HG02852 (cell line): ENCODE measurements around the gene SHROOM4.

Source experiments
- ATAC-seq: cut with Tn5 transposase; IDR thresholded peaks from one replicate; pipeline ENCODE4 v1.9.1; 2021; ENCODE audit warnings: mild to moderate bottlenecking, moderate library complexity; ENCODE audit not compliant: unreplicated experiment

Gene SHROOM4

DNA sequence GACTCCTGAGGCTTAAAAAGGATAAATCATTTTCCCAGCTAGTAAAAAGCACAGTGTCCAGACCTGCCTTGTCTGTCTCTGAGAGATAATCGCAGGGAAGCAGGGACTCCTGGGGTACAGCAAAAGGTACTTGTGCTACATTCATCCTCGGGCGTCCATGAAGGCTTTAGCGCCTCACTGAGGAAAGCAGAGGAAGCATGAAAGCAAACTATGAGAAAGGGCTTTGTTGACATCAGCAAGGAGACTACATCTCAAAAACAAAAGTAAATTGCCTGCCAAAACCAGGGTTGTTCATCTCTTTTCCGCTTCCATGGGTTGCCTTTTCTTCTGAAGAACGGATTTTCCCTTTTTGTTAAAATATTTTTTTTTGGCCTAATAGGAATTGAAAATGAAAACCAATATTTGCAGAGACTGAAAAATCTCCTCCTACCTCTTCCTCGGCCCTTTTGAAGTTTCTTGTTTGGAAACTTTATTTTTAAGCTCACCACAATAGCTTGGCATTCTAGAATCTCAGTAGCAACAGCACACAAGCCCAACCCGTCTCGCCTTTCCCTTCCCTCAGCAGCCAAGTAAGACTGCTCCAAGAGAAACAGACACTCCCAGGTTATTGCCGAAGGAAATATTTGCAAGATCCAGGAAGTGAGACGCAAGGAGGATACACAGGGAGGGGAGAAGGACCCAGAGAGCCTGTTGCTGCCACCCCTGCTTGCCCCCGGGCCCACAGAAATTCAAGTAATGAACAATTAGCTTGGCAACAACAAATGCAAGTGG, 195.0 kb downstream of the SHROOM4 start:
- ATAC-seq = no peak

DNA sequence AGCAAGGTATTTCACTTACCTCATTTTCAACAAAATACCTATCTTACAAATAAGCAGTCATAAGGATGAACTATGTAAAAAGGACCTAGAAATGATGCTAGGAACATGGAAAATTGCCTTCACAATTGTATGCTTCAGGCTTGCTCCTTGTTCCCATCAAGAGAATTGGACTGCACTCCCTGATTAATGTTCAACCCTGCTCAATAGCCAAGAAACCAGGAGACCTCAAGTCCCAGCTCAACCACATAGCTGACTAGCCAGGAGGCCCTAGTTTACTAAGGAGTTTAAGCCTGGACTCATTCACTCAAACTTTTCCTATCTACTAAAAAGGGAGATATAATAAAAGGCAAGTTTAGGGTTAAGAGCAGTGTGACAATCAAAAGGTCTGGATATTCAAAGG, 196.8 kb downstream of the SHROOM4 start:
- no peak for ATAC-seq

DNA sequence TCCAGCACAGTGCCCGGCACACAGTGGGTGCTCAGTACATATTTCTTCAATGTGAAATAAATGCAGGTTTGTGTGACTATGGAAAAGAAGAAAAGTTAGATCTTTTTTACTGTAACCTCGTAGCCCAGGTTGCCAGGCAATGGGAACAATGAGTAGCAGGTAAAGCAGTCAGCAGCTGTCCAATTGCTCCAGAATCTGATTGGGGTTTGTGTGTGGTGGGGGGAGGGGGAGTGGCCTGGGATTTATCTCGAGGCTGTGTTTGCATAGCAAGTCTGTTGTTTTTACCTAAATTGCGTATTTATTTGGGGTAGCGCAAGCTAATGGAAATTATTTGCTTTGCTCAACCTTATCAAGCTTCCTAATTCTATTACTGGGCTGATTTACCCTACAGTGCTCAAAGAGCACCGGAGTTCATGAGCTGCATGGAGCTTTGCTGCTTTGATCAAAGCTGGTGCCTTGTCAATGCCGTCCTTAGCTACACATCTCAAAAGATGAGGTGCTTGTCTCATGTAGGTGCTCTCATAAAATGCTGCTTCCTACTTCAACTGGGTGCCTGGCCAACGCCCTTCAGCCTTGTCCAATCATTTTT, 198.3 kb downstream of the SHROOM4 start:
- ATAC-seq = no peak

DNA sequence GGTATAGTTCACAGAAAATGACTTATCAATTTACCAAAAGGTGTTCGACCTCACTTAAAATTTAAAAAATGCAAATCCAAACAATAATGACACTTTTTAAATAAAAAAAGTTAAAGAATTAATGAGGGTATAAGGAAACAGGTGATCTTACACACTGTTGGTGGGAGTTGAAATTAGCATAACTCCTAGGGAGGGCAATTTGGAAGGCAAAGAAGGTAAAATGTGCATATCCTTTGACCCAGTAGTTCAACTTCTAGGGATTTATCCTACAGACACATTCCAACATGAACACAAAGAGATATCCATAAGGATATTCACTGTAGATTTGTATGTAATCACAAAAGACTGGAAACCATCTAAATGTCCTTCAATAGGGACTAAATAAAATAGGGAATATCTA, 199.5 kb downstream of the SHROOM4 start:
- no peak for ATAC-seq

DNA sequence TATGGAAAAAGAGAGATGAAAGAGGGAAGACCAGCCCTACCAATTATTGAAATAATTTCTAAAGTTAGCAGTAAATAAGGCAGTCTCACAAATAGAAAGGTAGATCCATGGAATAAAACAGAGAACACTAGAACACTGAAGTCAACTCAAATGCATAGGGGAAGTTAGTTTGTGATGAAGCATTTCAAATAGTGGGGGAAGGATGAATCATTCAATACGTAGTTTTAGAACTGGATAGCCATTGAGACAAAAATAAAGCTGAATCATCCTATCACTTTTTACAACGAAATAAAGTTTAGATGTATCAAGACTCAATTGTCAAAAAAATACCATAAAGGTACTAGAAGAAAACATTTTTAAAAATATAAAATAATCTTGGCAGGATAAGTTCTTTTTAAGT, 200.1 kb downstream of the SHROOM4 start:
- ATAC-seq = no peak

DNA sequence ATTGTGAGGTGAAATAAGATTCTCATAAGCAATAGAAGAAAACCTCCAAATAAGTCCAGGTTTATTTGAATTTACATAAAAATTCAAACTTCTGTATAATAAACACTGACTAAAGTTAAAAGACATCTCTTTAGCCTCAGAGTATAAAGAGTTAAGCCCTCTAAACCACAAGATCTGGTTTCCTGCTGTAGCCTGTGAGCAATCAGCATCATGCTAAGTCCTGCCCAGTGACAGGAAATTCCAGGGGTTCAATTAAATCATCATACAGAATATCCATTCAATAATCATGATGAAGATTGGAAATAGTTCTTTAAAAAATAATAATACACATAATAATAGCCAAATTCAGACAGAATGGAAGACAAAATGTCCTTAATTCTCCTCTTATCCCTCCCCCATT, 204.2 kb downstream of the SHROOM4 start:
- no peak for ATAC-seq

DNA sequence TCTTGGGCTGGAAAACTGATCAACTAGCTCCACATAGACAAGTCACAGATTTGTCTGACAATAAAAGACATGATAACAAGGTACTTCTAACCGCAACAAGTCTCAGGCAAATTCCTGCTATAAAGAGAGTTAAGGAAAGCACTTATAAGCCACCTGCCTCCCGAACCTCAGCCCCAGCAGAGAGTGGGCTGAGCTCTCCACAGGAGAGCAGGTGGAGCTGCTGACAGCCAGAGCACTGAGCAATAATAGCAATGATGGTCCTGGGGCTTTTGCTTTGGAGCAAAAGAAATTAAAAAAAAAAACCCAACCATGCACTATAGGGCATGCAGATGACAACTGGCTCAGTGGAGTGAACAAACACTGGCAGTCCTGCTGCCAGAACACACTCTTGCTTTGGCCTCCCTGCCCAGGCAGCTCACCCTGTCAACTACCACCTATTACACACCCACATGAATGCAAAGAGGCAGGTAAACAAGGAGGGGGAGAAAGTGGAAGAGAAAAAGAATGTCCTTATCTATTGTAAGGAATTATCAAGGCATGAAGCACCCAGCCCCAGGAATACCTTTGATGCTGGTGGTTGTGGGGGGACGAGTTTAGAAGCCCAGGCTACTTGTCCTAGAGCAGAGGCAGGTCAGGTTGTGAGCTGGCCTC, 207.6 kb downstream of the SHROOM4 start:
- ATAC-seq = no peak

DNA sequence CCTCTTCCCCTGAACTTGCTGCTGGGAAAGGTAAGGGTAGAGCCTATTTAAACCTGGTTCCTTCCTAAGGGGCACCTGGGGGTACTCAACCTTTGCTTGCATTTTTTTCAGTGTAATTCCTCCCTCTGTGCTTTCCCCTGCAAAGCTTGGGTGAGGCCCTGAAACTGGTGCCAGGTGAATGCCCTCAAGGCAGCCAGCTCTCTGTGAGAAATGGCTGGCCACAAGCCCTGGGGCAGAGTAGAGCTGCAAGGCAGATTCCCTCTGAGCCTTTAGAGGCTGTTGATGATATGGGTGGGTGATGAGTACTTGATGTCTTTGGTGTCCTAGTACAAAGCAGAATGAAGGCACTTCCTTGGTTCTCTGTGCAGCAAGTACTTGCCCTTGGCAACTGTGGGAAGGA, 217.9 kb downstream of the SHROOM4 start:
- ATAC-seq = no peak

DNA sequence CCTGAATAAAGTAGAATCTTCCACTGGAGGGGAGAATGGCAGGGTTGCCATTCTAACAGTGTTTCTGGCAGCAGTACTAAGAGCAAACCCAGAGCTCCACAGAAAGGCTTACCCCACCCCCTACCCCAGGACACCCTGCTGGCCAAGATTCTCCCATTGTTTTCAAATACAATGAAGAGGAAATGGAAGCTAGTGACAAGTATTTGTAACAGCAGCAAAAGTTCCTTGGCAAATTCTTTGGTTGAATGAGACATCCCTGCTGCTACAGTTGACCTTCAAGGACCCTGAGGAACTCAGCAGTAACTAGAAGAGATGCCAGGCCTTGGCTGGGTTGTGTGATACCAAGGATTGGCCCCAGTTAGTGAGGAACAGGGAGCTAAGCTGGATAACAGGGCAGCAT, 219.2 kb downstream of the SHROOM4 start:
- ATAC-seq = no peak

DNA sequence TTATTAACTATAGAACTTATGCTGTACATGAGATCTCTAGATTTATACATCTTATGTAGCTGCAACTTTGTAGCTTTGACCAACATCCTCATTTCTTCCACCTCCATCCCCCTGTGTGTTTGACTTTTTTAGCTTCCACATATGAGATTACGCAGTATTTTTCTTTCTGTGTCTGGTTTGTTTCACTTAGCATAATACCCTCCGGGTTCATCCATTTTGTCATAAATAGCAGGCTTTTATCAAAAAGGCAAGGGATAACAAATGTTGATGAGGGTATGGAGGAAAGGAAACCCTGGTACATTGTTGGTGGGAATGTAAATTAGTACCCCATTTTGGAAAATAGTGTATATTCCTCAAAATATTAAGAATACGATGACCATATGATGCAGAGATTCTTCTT, 227.0 kb downstream of the SHROOM4 start:
- ATAC-seq = no peak

DNA sequence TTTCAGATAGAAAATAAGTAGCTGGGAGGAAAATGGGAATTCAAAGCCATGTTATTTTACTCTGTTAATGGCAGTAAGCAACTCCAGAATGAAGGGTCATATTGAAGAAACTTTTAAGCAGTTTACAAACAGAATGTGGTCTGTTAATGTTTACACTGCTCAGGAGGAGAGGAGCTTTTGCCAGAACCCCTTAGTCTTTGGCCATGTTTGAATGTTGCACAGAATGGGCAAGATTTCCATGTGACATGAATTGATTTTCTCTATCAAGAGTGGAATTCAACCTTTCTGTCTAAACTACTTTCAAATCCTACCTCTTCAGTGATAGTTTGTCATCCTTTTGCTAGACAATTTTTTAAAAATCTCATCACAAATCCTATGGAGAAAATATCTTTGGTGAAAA, 227.6 kb downstream of the SHROOM4 start:
- ATAC-seq = no peak

DNA sequence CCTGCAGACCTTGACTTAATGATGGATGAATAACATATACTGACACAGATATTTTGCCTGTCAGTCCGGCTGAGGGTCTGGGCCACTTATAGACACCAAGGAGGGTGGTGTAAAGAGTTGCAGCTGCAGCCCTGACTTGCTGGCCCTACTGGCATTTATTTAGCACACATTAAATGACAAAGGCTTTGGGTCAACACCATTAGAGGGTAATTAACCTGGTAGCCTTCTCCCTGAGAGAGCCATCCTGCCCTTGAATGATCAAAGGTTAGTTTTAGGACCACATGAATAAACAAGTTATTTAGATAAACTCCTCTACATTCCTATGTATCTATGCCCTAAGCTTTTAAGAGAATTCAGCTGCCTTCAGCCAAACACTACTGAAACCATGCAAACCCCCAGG, 232.6 kb downstream of the SHROOM4 start:
- no peak for ATAC-seq

DNA sequence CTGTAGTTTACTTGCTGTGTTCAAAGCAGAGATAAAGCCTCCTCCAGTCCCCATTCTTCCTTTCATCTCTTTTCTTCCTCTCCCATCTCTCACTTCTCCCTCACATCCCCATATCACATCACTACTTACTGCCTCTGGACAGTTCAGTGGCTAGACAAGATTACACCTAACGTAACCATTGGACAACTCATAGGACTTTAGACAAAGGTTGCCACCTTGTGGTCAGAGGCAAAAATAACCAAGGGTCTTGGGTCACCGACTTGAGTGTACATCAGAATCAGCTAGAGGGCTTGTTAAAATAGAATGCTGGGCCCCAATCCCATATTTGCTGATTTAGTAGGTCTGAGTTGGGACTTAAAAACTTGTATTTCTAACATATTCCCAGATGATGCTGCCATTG, 234.0 kb downstream of the SHROOM4 start:
- peak; percentile 79 for ATAC-seq

DNA sequence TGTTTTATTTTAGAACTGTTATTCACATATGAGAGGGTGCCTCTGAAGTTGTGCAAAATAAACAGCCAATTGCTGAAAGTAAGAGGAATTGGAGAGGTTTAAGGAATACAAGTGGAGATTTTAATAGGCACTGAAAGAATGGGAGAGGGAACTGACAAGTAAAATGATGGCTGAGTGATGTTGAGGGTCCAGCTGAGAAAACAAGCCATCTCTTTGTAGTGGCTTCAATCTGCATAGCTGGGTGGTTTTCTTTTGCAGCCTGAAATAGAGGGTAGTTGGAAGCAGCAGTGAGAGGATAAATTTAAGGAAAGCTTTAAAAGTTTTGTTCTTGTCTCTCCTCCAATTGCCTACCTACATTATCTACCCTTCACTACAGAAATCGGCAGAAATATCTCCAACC, 236.7 kb downstream of the SHROOM4 start:
- no peak for ATAC-seq

DNA sequence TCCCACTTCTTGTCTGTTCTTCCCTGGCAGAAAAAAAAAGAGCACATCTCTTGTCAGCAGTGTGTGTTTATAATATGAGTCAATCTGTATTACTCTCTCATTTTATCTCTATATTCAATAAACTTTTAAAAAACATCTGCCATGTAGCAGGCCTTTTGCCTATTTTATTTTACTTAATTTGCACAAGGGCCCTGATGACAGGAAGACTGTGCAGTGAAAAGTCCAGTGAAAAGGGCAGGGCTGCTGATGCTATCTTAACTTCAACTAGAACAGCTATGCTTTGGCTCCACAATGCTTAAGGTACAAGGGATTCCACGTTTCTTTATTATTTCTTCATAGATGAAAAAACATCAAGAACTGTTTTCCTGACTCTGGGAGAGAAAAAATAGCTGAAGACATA, 246.4 kb downstream of the SHROOM4 start:
- ATAC-seq = no peak

DNA sequence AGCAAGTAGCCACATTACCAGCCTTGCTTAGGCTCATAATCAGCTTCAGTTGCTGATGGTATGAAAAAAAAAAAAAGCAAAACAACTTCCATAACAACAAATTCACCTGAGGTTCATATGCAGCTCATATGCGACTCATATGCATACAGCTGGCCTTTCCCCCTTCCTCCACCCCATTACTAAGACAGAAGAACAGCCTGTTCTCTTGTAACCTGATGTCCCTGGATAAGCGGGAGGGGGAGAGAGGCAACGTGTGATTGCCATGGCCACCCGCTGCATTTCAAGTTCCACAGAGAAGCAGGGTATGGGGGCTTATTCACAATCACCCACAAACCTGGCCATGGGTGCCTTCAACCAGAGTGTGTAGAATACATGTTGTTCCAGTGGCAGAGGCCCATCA, 248.3 kb downstream of the SHROOM4 start:
- ATAC-seq = no peak
